ENCODE results near the gene KRTAP2-1.

- TF ChIP-seq CTCF (conservative IDR thresholded peaks at IDR 0.05; ENCODE audit: low read depth, low read length): no peak
- no peak for TF ChIP-seq EZH2phosphoT487 (IDR thresholded peaks at IDR 0.05; ENCODE audit: borderline replicate concordance, low read length)
- TF ChIP-seq EZH2 (IDR thresholded peaks at IDR 0.05; ENCODE audit: low read length, unreplicated experiment): no peak
Observed at GRCh38 chr17:41026715-41027471, 20.2 kb downstream of the KRTAP2-1 start, which contains the start of gene KRTAP1-5.

Measured in PC-3 (cell line).